ENCODE data around the gene MCEMP1. TPM values are rescaled to one million over a fixed set of nuclear protein-coding genes. Genes with fewer than 3 reads are reported as not detected.
A peak's percentile ranks its signal among the peaks of the same experiment; 100 is the strongest.

Gene MCEMP1
- total RNA-seq, 1 donor from 2014 or later = not detected

DNA sequence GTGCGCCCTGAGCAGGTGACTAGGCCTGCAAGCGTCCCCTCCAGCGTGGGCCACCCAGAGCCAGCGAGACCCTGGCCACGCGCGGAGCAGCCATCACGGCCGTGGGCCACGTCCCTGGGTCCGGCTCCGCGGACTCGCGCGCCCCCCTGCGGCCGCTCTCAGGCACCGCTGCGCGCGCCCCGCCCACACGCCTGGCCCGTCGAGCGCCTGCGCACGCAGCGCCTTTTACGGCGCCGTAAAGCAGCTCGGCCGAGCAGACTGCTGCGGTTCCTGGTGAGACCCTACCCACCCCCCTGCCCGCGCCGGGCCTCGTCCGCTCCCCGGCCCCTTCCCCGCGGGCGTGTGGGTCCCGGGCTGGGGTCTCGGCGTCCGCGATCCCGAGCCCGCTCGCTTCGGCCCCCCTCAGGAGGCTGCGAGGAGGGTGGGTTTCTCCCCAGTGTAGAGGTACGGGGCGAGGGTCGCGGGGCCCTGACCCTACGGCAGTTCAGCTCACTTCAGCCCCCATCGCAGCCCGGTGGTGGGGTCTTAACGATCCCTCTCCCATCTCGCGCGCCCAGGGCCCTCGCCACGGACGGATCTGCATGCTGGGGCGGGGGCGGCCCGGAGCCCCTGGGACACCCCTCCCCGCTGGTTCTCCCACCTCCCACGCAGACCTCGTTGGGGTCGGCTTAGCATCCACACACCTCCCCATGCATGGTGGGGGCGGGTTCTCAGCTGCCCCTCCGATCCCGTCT is 3.9 kb downstream of the MCEMP1 start, which contains the start of gene TRAPPC5:
Gene TRAPPC5, plus strand, starts transcription at position 228 of the 734 bp plus-strand sequence. CDS start 1,421 bp downstream, outside the sequence.
- TF ChIP-seq, protein P1, sequence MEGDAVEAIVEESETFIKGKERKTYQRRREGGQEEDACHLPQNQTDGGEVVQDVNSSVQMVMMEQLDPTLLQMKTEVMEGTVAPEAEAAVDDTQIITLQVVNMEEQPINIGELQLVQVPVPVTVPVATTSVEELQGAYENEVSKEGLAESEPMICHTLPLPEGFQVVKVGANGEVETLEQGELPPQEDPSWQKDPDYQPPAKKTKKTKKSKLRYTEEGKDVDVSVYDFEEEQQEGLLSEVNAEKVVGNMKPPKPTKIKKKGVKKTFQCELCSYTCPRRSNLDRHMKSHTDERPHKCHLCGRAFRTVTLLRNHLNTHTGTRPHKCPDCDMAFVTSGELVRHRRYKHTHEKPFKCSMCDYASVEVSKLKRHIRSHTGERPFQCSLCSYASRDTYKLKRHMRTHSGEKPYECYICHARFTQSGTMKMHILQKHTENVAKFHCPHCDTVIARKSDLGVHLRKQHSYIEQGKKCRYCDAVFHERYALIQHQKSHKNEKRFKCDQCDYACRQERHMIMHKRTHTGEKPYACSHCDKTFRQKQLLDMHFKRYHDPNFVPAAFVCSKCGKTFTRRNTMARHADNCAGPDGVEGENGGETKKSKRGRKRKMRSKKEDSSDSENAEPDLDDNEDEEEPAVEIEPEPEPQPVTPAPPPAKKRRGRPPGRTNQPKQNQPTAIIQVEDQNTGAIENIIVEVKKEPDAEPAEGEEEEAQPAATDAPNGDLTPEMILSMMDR (IDR thresholded peaks at IDR 0.05) = peak; percentile 78
- Mint-ChIP-seq H3K9me3 (no peaks in the 10 kb centered on the region), H3K36me3 (ENCODE audit: low read depth) (peaks cover 31% of the 10 kb centered on the region), H3K4me1 (peaks cover 61% of the 10 kb centered on the region), H3K4me3 (peak within 1 kb of the TSS; percentile 93), H3K27me3 (peaks cover 14% of the 10 kb centered on the region), H3K27ac (peak within 1 kb of the TSS; percentile 93)
- intact Hi-C loops (cut with micrococcal nuclease) = loop anchor here (1.0 to 5.0 kb wide), 12 partner anchors 14 to 582 kb away; partner anchors contain the start of genes SNAPC2 and STXBP2
- POLR2A ChIA-PET = interaction anchor here (0.5 to 2.3 kb wide), 32 partner anchors 8 to 784 kb away, joined by 3 to 45 read pairs (median 6); partner anchors contain the start of genes CD209, FCER2, MAP2K7 and PET100
- peak; percentile 91 for DNase-seq
- CTCF ChIA-PET = interaction anchor here (0.6 to 2.5 kb wide), 41 partner anchors 10 to 582 kb away, joined by 3 to 64 read pairs (median 4); partner anchors contain the start of genes CD209, FCER2, PET100 and RETN
- peak; percentile 53 for ATAC-seq (ENCODE audit: low read depth)

- TF ChIP-seq, protein P1 (IDR thresholded peaks at IDR 0.05) = no peak
- intact Hi-C loops (cut with micrococcal nuclease) = loop anchor here (1.0 to 5.0 kb wide), 9 partner anchors 13 to 583 kb away; partner anchors contain the start of gene SNAPC2
- Mint-ChIP-seq H3K36me3 (ENCODE audit: low read depth) (peaks cover 36% of the 10 kb centered on the region), H3K9me3 (no peaks in the 10 kb centered on the region), H3K4me1 (peaks cover 58% of the 10 kb centered on the region), H3K4me3 (peak overlapping the region; percentile 93), H3K27me3 (peaks cover 12% of the 10 kb centered on the region), H3K27ac (peak overlapping the region; percentile 93)
- ATAC-seq (ENCODE audit: low read depth) = peak; percentile 67
- ChIA-PET CTCF (interaction anchor here (0.6 to 2.5 kb wide), 41 partner anchors 9 to 583 kb away, joined by 3 to 64 read pairs (median 4); partner anchors contain the start of genes CD209, FCER2, PET100 and RETN), POLR2A (interaction anchor here (0.5 to 2.3 kb wide), 32 partner anchors 7 to 784 kb away, joined by 3 to 45 read pairs (median 6); partner anchors contain the start of genes CD209, FCER2, PET100 and SNAPC2)
- peak; percentile 65 for DNase-seq
These were observed 4.7 kb downstream of the MCEMP1 start for GRCh38 chr19:7681340-7682174.

DNA sequence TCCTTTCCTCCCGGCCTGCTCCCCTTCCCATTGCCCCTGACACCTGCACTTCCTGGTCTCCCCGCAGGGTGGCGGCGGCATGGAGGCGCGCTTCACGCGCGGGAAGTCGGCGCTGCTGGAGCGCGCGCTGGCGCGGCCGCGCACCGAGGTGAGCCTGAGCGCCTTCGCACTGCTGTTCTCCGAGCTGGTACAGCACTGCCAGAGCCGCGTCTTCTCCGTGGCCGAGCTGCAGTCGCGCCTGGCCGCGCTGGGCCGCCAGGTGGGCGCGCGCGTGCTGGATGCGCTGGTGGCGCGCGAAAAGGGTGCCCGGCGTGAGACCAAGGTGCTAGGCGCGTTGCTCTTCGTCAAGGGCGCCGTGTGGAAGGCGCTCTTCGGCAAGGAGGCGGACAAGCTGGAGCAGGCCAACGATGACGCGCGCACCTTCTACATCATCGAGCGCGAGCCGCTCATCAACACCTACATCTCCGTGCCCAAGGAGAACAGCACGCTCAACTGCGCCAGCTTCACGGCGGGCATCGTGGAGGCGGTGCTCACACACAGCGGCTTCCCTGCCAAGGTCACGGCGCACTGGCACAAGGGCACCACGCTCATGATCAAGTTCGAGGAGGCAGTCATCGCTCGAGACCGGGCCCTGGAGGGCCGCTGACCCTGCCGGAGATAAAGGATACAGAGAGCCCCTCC is 5.4 kb downstream of the MCEMP1 start:
- H3K27ac Mint-ChIP-seq = peak overlapping the region; percentile 93
- no peak for DNase-seq
- no peak for ATAC-seq (ENCODE audit: low read depth)
- H3K9me3 Mint-ChIP-seq = no peaks in the 10 kb centered on the region
- peak overlapping the region; percentile 93 for H3K4me3 Mint-ChIP-seq
- CTCF ChIA-PET = interaction anchor here (0.9 to 2.5 kb wide), 2 partner anchors 31 to 118 kb away, joined by 5 to 15 read pairs; no protein-coding TSS in a partner anchor
- peaks cover 36% of the 10 kb centered on the region for H3K36me3 Mint-ChIP-seq (ENCODE audit: low read depth)
- H3K4me1 Mint-ChIP-seq = peaks cover 55% of the 10 kb centered on the region
- TF ChIP-seq, protein P1 (IDR thresholded peaks at IDR 0.05) = no peak
- POLR2A ChIA-PET = interaction anchor here (1.0 to 2.3 kb wide), 3 partner anchors 12 to 40 kb away, joined by 3 to 10 read pairs (median 8); no protein-coding TSS in a partner anchor
- H3K27me3 Mint-ChIP-seq = peaks cover 6% of the 10 kb centered on the region
- intact Hi-C loops (cut with micrococcal nuclease) = loop anchor here (5.0 kb wide), 1 partner anchor 35 kb away; no protein-coding TSS in a partner anchor

DNA sequence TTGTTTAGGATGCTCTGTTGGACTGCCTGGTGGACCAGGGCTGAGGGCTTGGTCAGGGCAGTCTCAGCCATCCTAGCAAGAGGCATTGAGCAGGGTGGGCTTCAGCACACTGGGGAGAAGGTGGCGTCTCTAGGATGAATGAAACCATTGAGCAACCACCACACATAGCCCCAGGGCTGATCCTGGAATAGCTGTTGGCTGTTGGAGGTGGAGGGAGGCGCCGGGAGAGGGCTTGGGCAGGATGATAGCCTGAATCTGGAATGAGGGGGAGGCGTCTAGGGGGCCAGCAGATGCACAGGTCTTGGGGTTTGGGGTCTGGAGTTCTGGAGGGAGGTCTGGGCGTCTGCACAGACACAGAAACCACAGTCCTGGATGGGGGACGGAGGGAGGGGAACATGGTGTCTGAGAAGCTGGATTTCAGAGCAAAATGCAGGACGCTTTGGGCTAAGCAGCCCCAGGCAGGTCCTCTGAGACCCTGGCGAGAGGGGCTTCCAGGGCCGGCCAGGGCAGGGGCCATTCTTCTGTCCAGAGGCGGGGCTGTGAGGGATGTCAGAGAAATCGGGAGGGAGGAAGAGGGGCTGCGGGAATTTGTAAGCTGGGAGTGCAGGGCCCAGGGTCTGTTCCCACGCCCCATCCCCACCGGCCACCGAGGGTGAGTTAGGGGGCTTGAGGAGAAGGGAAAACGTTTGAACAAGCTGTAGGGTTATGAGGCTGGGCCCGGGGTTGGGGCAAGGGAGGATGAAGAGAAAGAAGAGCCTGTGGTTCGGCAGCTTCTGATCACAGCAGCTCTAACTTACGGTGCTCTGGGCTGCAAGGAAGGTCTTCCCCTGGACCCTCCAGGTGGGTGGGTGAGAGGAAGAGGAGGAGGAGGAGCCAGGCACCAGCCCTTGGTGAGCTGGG is 8.9 kb downstream of the MCEMP1 start:
- TF ChIP-seq, protein P1 (IDR thresholded peaks at IDR 0.05) = no peak
- CTCF ChIA-PET = interaction anchor here (0.7 to 1.7 kb wide), 2 partner anchors 44 to 114 kb away, joined by 3 to 11 read pairs; no protein-coding TSS in a partner anchor
- Mint-ChIP-seq H3K4me3 (no peak overlapping the region), H3K9me3 (no peaks in the 10 kb centered on the region), H3K36me3 (ENCODE audit: low read depth) (peaks cover 51% of the 10 kb centered on the region), H3K27me3 (no peaks in the 10 kb centered on the region), H3K27ac (peak overlapping the region; percentile 72), H3K4me1 (peaks cover 32% of the 10 kb centered on the region)
- DNase-seq = no peak
- intact Hi-C loops (cut with micrococcal nuclease) = no loop called here
- POLR2A ChIA-PET = interaction anchor here (0.7 to 1.9 kb wide), 7 partner anchors 12 to 121 kb away, joined by 3 to 11 read pairs (median 4); partner anchors contain the start of gene FCER2
- no peak for ATAC-seq (ENCODE audit: low read depth)
